Testis (tissue), 2 donors: Measurements from ENCODE around the gene INO80.

Source experiments
- CTCF ChIP-seq, 3 experiments: fragments of 450-650 bp in 2 of 3; fragments of 200-600 bp in 1 of 3; sonication (generic) in 1 of 3; IDR thresholded peaks; one replicate each; pipeline ENCODE4 v1.5.1; 2016 to 2019; ENCODE audit warnings: antibody characterized with exemption in 3 of 3, mild to moderate bottlenecking in 2 of 3, moderate library complexity in 1 of 3
- POLR2A ChIP-seq: fragments of 450-650 bp; IDR thresholded peaks from one replicate; pipeline ENCODE4 v1.6.1; 2017; ENCODE audit warnings: antibody characterized with exemption, mild to moderate bottlenecking, moderate library complexity

GRCh38 chr15:40984406-40984805 lies 131.7 kb downstream of the INO80 start:
- TF ChIP-seq CTCF (IDR thresholded peaks at IDR 0.05) (no peak), POLR2A (no peak)
